SK-N-SH (cell line): ENCODE measurements around the gene SLC30A2. TPM values are rescaled to one million over a fixed set of nuclear protein-coding genes. Genes with fewer than 3 reads are reported as not detected.

Experiments used
- CTCF ChIA-PET: fragments of 300-600, 350-600 bp; formaldehyde crosslinking; extraction: SDS; loops from one replicate; lab custom pipeline; 2021; lab: Yijun Ruan, JAX
- POLR2A ChIA-PET: fragments of 350-600 bp; sonication (Branson Sonifier 250); formaldehyde crosslinking; extraction: SDS; loops from one replicate; lab custom pipeline; 2020; ENCODE audit warnings: antibody characterized with exemption, inconsistent platforms; lab: Yijun Ruan, JAX
- DNase-seq: peaks from one replicate; pipeline ENCODE4 v3.0.0; 2012
- H2AFZ ChIP-seq: fragments of 200-600 bp; sonication (generic); 2 replicates; pipeline ENCODE4 v1.8.1; 2016; ENCODE audit warnings: antibody characterized with exemption, mild to moderate bottlenecking, low read depth
- H3F3A ChIP-seq: fragments of 200-600 bp; sonication (generic); replicated peaks from 2 replicates; pipeline ENCODE3; 2016; ENCODE audit warnings: antibody characterized with exemption, mild to moderate bottlenecking; ENCODE audit not compliant: insufficient read depth
- H3K27ac ChIP-seq, 2 experiments: fragments of 200-500 bp in 1 of 2; fragments of 200-600 bp in 1 of 2; sonication (Bioruptor generic) in 1 of 2; sonication (generic), shearing (Covaris generic) in 1 of 2; 2 replicates each; pipeline versions ENCODE4 v1.5.1 to v1.6.1; 2014 to 2016; ENCODE audit warnings: low read depth in 2 of 2, inconsistent platforms in 1 of 2, low read length in 1 of 2, mild to moderate bottlenecking in 1 of 2, mixed read lengths in 1 of 2
- H3K27me3 ChIP-seq: fragments of 200-600 bp; sonication (generic), shearing (Covaris generic); 2 replicates; pipeline ENCODE4 v1.6.1; 2016; ENCODE audit warnings: mixed run types; ENCODE audit not compliant: insufficient read depth
- H3K36me3 ChIP-seq, 2 experiments: fragments of 200-500 bp in 1 of 2; fragments of 200-600 bp in 1 of 2; sonication (Bioruptor generic) in 1 of 2; sonication (generic) in 1 of 2; replicated peaks in 1 of 2; 2 replicates each; pipeline versions ENCODE3 to v1.5.1; 2014 to 2016; ENCODE audit warnings: low read length in 1 of 2, mild to moderate bottlenecking in 1 of 2; ENCODE audit not compliant: insufficient read depth in 2 of 2, control insufficient read depth in 1 of 2
- H3K4me1 ChIP-seq, 2 experiments: fragments of 200-500 bp in 1 of 2; fragments of 200-600 bp in 1 of 2; sonication (Bioruptor generic) in 1 of 2; sonication (generic), shearing (Covaris generic) in 1 of 2; 2 replicates each; pipeline versions ENCODE4 v1.5.1 to v1.6.1; 2014 to 2016; ENCODE audit warnings: low read depth in 1 of 2, low read length in 1 of 2, mixed run types in 1 of 2; ENCODE audit not compliant: insufficient read depth in 2 of 2, control insufficient read depth in 1 of 2
- H3K4me2 ChIP-seq: fragments of 200-600 bp; sonication (generic), shearing (Covaris generic); 2 replicates; pipeline ENCODE4 v1.6.1; 2017; ENCODE audit warnings: mixed run types
- H3K4me3 ChIP-seq, 2 experiments: fragments of 200-500 bp in 1 of 2; fragments of 200-600 bp in 1 of 2; sonication (Bioruptor generic) in 1 of 2; sonication (generic), shearing (Covaris generic) in 1 of 2; 2 replicates each; pipeline versions ENCODE4 v1.5.1 to v1.8.1; 2014 to 2016; ENCODE audit warnings: low read depth in 2 of 2, inconsistent platforms in 1 of 2, low read length in 1 of 2, mild to moderate bottlenecking in 1 of 2, mixed read lengths in 1 of 2, moderate library complexity in 1 of 2
- H3K79me2 ChIP-seq: fragments of 200-600 bp; sonication (generic); 2 replicates; pipeline ENCODE4 v1.8.1; 2017; ENCODE audit warnings: mild to moderate bottlenecking; ENCODE audit not compliant: insufficient read depth
- H3K9ac ChIP-seq: fragments of 200-600 bp; sonication (generic); 2 replicates; pipeline ENCODE4 v1.6.1; 2017; ENCODE audit warnings: mixed run types
- H3K9me2 ChIP-seq: fragments of 200-600 bp; sonication (generic); 2 replicates; pipeline ENCODE4 v1.6.1; 2017; ENCODE audit warnings: mixed run types
- H3K9me3 ChIP-seq: fragments of 200-600 bp; sonication (generic); 2 replicates; pipeline ENCODE4 v1.6.1; 2017; ENCODE audit warnings: mixed run types, mild to moderate bottlenecking, moderate library complexity
- H4K20me1 ChIP-seq: fragments of 200-600 bp; sonication (generic); 2 replicates; pipeline ENCODE4 v1.6.1; 2017; ENCODE audit warnings: mild to moderate bottlenecking, mixed run types; ENCODE audit not compliant: insufficient read depth
- CTCF ChIP-seq: fragments of 200-600 bp; sonication (generic); IDR thresholded peaks from 2 replicates; pipeline ENCODE4 v1.6.1; 2017; ENCODE audit warnings: antibody characterized with exemption, mild to moderate bottlenecking, moderate library complexity
- ELF1 ChIP-seq: IDR thresholded peaks from 2 replicates; pipeline ENCODE4 v1.4.0; 2012
- EZH2phosphoT487 ChIP-seq: fragments of 200-600 bp; sonication (generic); IDR thresholded peaks from 2 replicates; pipeline ENCODE4 v1.6.1; 2017; ENCODE audit warnings: low read depth, mixed run types, mild to moderate bottlenecking, antibody characterized with exemption, moderate library complexity, borderline replicate concordance
- FOSL2 ChIP-seq: IDR thresholded peaks from 2 replicates; pipeline ENCODE4 v1.4.0; 2012; ENCODE audit warnings: low read depth, mild to moderate bottlenecking, moderate library complexity, borderline replicate concordance
- FOXM1 ChIP-seq: IDR thresholded peaks from 2 replicates; pipeline ENCODE4 v1.4.0; 2012; ENCODE audit warnings: low read depth, mild to moderate bottlenecking
- GABPA ChIP-seq: IDR thresholded peaks from 2 replicates; pipeline ENCODE4 v1.4.0; 2012; ENCODE audit warnings: low read depth, mild to moderate bottlenecking
- GATA2 ChIP-seq: sonication (generic); formaldehyde crosslinking; IDR thresholded peaks from 2 replicates; pipeline ENCODE4 v1.5.0; 2020; ENCODE audit warnings: mild to moderate bottlenecking, missing genetic modification reagents
- MAX ChIP-seq: IDR thresholded peaks from 2 replicates; pipeline ENCODE4 v1.4.0; 2012; ENCODE audit warnings: low read depth
- MXI1 ChIP-seq: IDR thresholded peaks from 2 replicates; pipeline ENCODE4 v1.6.1; 2012; ENCODE audit warnings: mild to moderate bottlenecking, low read depth, low read length, improper control_type of control experiment
- NFIC ChIP-seq: IDR thresholded peaks from 2 replicates; pipeline ENCODE4 v1.4.0; 2012; ENCODE audit warnings: borderline replicate concordance
- NRF1 ChIP-seq: IDR thresholded peaks from 2 replicates; pipeline ENCODE4 v1.6.1; 2012; ENCODE audit warnings: low read depth, mild to moderate bottlenecking, low read length
- RAD21 ChIP-seq: IDR thresholded peaks from 2 replicates; pipeline ENCODE4 v1.6.1; 2012; ENCODE audit warnings: mild to moderate bottlenecking, low read length
- RXRA ChIP-seq: IDR thresholded peaks from 2 replicates; pipeline ENCODE4 v1.4.0; 2012; ENCODE audit warnings: low read depth, mild to moderate bottlenecking, borderline replicate concordance
- SIN3A ChIP-seq: IDR thresholded peaks from 2 replicates; pipeline ENCODE4 v1.6.1; 2012; ENCODE audit warnings: low read depth, mild to moderate bottlenecking, low read length, moderate library complexity, borderline replicate concordance
- SMC3 ChIP-seq: IDR thresholded peaks from 2 replicates; pipeline ENCODE4 v1.6.1; 2012; ENCODE audit warnings: low read depth, low read length, improper control_type of control experiment
- TAF1 ChIP-seq: IDR thresholded peaks from 2 replicates; pipeline ENCODE4 v1.6.1; 2012; ENCODE audit warnings: low read depth, mild to moderate bottlenecking, low read length, moderate library complexity, borderline replicate concordance
- TCF12 ChIP-seq: IDR thresholded peaks from 2 replicates; pipeline ENCODE4 v1.4.0; 2012
- USF1 ChIP-seq: IDR thresholded peaks from 2 replicates; pipeline ENCODE4 v1.4.0; 2012; ENCODE audit warnings: low read depth, borderline replicate concordance
- USF2 ChIP-seq: fragments of 150-350 bp; IDR thresholded peaks from 2 replicates; pipeline ENCODE4 v1.6.1; 2017; ENCODE audit warnings: antibody characterized with exemption, low read length, low read depth, borderline replicate concordance
- ZBTB33 ChIP-seq: IDR thresholded peaks from 2 replicates; pipeline ENCODE4 v1.4.0; 2012; ENCODE audit warnings: low read depth, borderline replicate concordance
- WGBS: methylation state at CpG from one replicate; pipeline ENCODE4 v1.1.6; 2017; ENCODE audit warnings: low lambda C conversion rate; 5-methylcytosine and 5-hydroxymethylcytosine counted together
- polyA plus RNA-seq, 3 experiments: library from polyadenylated mRNA; depleted of rRNA; stranded (reverse); fragments of >200 nt; gene quantifications; 2 replicates each; pipeline ENCODE4 v1.2.3, GENCODE V29; 2012

Gene SLC30A2
- polyA plus RNA-seq, 1 of the 3 experiments (the other 2 are of a cell fraction), result not detected

- Histone ChIP-seq H3K27me3 (no peaks in the 10 kb centered on the region), H3K4me1 (peaks cover 5 to 21% of the 10 kb centered on the region in 2 experiments; a peak in 3 of 4 replicates), H3K79me2 (peaks cover 19% of the 10 kb centered on the region), H3K36me3 (peaks cover 0 to 5% of the 10 kb centered on the region in 2 experiments), H2AFZ (no peak overlapping the region), H3K4me3 (no peak overlapping the region), H3K27ac (no peak overlapping the region), H4K20me1 (no peaks in the 10 kb centered on the region), H3K9ac (no peak overlapping the region), H3F3A (no peaks in the 10 kb centered on the region), H3K9me3 (no peaks in the 10 kb centered on the region), H3K9me2 (no peaks in the 10 kb centered on the region), H3K4me2 (no peak overlapping the region)
- 97% methylated on average over 3 of the region's 3 CpGs for WGBS
- ChIA-PET POLR2A (interaction anchor here (1.3 to 1.6 kb wide), 2 partner anchors 98 to 100 kb away, joined by 4 to 6 read pairs; no protein-coding TSS in a partner anchor), CTCF (interaction anchor here (0.5 to 14.4 kb wide), 7 partner anchors 8 to 430 kb away, joined by 3 to 344 read pairs (median 3); partner anchors contain the start of gene STMN1)
- no peak for DNase-seq
- no peak for TF ChIP-seq ZBTB33
These were observed 51.3 kb downstream of the SLC30A2 start for GRCh38 chr1:25994402-25995150.

- Histone ChIP-seq H3K9me3 (no peaks in the 10 kb centered on the region), H3K27ac (no peak overlapping the region), H3F3A (no peaks in the 10 kb centered on the region), H3K4me3 (no peak overlapping the region), H3K36me3 (peaks cover 0 to 13% of the 10 kb centered on the region in 2 experiments), H3K27me3 (no peaks in the 10 kb centered on the region), H3K9ac (no peak overlapping the region), H4K20me1 (no peaks in the 10 kb centered on the region), H3K4me1 (peaks cover 5 to 12% of the 10 kb centered on the region in 2 experiments; a peak in 3 of 4 replicates), H3K79me2 (peaks cover 19% of the 10 kb centered on the region), H2AFZ (no peak overlapping the region), H3K4me2 (no peak overlapping the region), H3K9me2 (no peaks in the 10 kb centered on the region)
- CTCF ChIA-PET, result interaction anchor here (1.1 to 14.4 kb wide), 4 partner anchors 37 to 93 kb away, joined by 3 to 344 read pairs (median 3); partner anchors contain the start of gene STMN1
- DNase-seq, result no peak
- POLR2A ChIA-PET, result interaction anchor here (0.6 to 1.6 kb wide), 2 partner anchors 98 to 1237 kb away, joined by 4 to 6 read pairs; no protein-coding TSS in a partner anchor
- 83% methylated on average over 8 of the region's 8 CpGs for WGBS
- no peak for TF ChIP-seq TAF1
- TF ChIP-seq CTCF, result no peak
- TF ChIP-seq SIN3A, result no peak
- no peak for TF ChIP-seq RAD21
- TF ChIP-seq USF2, result no peak
- TF ChIP-seq SMC3, result no peak
- TF ChIP-seq EZH2phosphoT487, result no peak
- no peak for TF ChIP-seq MAX
- no peak for TF ChIP-seq TCF12
- TF ChIP-seq FOXM1, result no peak
- TF ChIP-seq GABPA, result no peak
- no peak for TF ChIP-seq MXI1
- no peak for TF ChIP-seq NRF1
- no peak for TF ChIP-seq ELF1
- TF ChIP-seq NFIC, result no peak
- TF ChIP-seq GATA2, result no peak
- TF ChIP-seq USF1, result no peak
- TF ChIP-seq RXRA, result no peak
- TF ChIP-seq FOSL2, result no peak
These were observed 52.5 kb downstream of the SLC30A2 start for GRCh38 chr1:25993197-25993951.
